Tibial nerve (tissue), 4 donors: ENCODE measurements around the gene TATDN2.

Experiments used
- EP300 ChIP-seq, 2 donors: sonication (generic); formaldehyde crosslinking; IDR thresholded peaks; one replicate each; pipeline ENCODE4 v1.6.1; 2017; ENCODE audit warnings: antibody characterized with exemption in 2 of 2, mild to moderate bottlenecking in 1 of 2
- POLR2A ChIP-seq, 2 donors: fragments of 450-650 bp; IDR thresholded peaks; one replicate each; pipeline ENCODE4 v1.6.1; 2017; ENCODE audit warnings: antibody characterized with exemption in 2 of 2, mild to moderate bottlenecking in 2 of 2, moderate library complexity in 2 of 2
- TF ChIP-seq, protein P1 (sequence below), 5 experiments: fragments of 200-600 bp in 3 of 5; fragments of 450-650 bp in 2 of 5; sonication (generic) in 3 of 5; IDR thresholded peaks; one replicate each; pipeline ENCODE4 v1.5.1; 2016 to 2019; ENCODE audit warnings: antibody characterized with exemption in 5 of 5, mild to moderate bottlenecking in 3 of 5, moderate library complexity in 2 of 5

GRCh38 chr3:10204921-10205320 is 43.3 kb upstream of the TATDN2 start:
- TF ChIP-seq, protein P1, sequence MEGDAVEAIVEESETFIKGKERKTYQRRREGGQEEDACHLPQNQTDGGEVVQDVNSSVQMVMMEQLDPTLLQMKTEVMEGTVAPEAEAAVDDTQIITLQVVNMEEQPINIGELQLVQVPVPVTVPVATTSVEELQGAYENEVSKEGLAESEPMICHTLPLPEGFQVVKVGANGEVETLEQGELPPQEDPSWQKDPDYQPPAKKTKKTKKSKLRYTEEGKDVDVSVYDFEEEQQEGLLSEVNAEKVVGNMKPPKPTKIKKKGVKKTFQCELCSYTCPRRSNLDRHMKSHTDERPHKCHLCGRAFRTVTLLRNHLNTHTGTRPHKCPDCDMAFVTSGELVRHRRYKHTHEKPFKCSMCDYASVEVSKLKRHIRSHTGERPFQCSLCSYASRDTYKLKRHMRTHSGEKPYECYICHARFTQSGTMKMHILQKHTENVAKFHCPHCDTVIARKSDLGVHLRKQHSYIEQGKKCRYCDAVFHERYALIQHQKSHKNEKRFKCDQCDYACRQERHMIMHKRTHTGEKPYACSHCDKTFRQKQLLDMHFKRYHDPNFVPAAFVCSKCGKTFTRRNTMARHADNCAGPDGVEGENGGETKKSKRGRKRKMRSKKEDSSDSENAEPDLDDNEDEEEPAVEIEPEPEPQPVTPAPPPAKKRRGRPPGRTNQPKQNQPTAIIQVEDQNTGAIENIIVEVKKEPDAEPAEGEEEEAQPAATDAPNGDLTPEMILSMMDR (IDR thresholded peaks at IDR 0.05), result no peak
- TF ChIP-seq EP300 (IDR thresholded peaks at IDR 0.05), result no peak
- TF ChIP-seq POLR2A (IDR thresholded peaks at IDR 0.05), result no peak
